Mucosa of stomach (tissue), 1 donor: ENCODE measurements around the gene SUSD3.
"Not testable (repeated sequence)": the region's sequence is repeated elsewhere in the genome, so short reads cannot be mapped to it uniquely, and the experiment has no call there.

Source experiments
- H3K27me3 ChIP-seq: one replicate; pipeline ENCODE4 v1.7.0; 2013; ENCODE audit warnings: mild to moderate bottlenecking, low read length; ENCODE audit not compliant: control insufficient read depth, insufficient read depth
- H3K36me3 ChIP-seq: one replicate; pipeline ENCODE4 v1.7.0; 2013; ENCODE audit warnings: low read length; ENCODE audit not compliant: control insufficient read depth, insufficient read depth
- H3K4me1 ChIP-seq: one replicate; pipeline ENCODE4 v1.7.0; 2013; ENCODE audit warnings: mild to moderate bottlenecking, low read length; ENCODE audit not compliant: control insufficient read depth, insufficient read depth
- H3K4me3 ChIP-seq: one replicate; pipeline ENCODE4 v1.7.0; 2013; ENCODE audit warnings: low read length
- H3K9ac ChIP-seq: one replicate; pipeline ENCODE4 v1.7.0; 2013; ENCODE audit warnings: mild to moderate bottlenecking, low read length, moderate library complexity
- H3K9me3 ChIP-seq: one replicate; pipeline ENCODE4 v1.7.0; 2013; ENCODE audit warnings: mild to moderate bottlenecking, low read length, moderate library complexity; ENCODE audit not compliant: control insufficient read depth
- donor health status: Pancreatic carcinoma.

Gene SUSD3

DNA sequence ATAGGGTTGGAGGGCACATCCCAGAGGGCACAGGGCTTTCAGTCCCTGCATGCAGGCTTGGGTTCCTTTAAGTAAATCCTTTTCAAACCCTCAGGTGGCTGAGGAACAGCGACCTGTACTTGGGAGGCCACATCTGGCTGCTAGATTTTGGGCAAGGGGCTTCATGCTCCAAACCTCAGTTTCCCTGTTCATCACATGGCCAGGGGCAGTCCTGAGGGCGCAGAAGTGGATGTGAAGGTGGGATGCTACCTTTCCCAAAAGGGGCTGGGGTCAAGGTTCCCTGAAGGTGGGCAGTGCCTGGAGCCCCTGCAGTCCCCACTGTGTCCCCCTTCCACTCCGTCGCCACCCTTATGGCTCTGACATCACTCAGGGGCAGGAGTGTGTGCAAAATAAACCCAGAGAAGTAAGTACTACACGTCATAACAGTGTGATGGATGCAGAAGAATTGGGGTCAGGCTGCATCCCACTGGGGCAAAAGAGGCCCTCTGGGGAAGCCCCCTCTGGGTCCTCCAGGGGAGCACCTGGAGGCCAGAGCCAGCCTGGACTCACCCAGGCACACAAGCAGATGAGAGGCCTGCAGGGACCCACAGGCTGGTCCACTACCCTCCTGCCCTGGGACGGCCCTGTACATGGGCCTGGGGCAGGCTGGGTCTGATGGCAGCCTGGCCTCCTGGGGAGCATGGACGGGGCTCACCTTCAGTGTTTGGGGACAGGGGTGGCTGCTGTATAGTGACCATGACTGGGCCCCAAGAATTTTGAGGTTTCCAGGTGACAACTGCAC is 35.6 kb downstream of the SUSD3 start:
- H3K27me3 ChIP-seq, result no peaks in the 10 kb centered on the region
- no peak overlapping the region for H3K4me3 ChIP-seq
- H3K36me3 ChIP-seq, result no peaks in the 10 kb centered on the region
- H3K9ac ChIP-seq, result no peak overlapping the region
- peaks cover 46% of the 10 kb centered on the region for H3K4me1 ChIP-seq
- no peaks in the 10 kb centered on the region for H3K9me3 ChIP-seq

DNA sequence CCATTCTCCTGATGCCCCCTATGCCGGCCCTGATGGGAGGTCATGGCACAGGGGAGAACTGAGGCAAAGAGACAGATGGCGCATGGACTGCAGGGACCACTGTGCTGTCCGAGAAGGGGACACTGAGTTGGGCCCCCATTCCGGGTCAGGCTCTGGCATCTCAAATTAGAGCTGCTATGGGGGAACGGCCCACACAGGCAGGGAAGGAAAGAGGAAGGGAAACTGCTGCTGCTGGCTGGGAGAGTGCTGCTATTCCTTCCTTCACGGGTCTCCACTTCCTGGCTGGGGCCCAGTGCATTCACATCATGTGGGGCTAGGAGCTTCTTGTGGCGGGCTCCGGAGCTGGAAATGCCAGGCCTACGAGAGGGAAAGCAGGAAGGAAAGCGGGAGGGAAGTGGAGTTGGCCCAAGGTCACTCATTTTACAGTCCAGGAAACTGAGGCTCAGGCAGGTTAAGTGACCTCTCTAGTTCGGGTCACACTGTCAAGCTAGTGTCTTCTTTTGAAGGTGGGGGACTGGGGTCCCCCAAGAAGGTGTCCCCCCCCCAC is 36.2 kb downstream of the SUSD3 start:
- H3K4me3 ChIP-seq, result peak overlapping the region; percentile 15

GRCh38 chr9:93095205-93096130 is 37.0 kb downstream of the SUSD3 start:
- Histone ChIP-seq H3K9me3 (no peaks in the 10 kb centered on the region), H3K4me1 (peaks cover 52% of the 10 kb centered on the region), H3K9ac (peak overlapping the region; percentile 67), H3K4me3 (peak overlapping the region; percentile 15), H3K36me3 (no peaks in the 10 kb centered on the region), H3K27me3 (no peaks in the 10 kb centered on the region)

More for the DNA sequence above, 36.2 kb downstream of the SUSD3 start:
- peak overlapping the region; percentile 67 for H3K9ac ChIP-seq
- H3K4me1 ChIP-seq, result peaks cover 52% of the 10 kb centered on the region
- H3K27me3 ChIP-seq, result no peaks in the 10 kb centered on the region
- no peaks in the 10 kb centered on the region for H3K36me3 ChIP-seq
- no peaks in the 10 kb centered on the region for H3K9me3 ChIP-seq

GRCh38 chr9:93096131-93096802 is 37.8 kb downstream of the SUSD3 start, which contains the start of gene CARD19:
Gene CARD19, plus strand, starts transcription at chr9:93096217. Its CDS starts 129 bp downstream, at chr9:93096346.
- Histone ChIP-seq H3K9me3 (no peaks in the 10 kb centered on the region), H3K4me1 (peaks cover 52% of the 10 kb centered on the region), H3K27me3 (no peaks in the 10 kb centered on the region), H3K4me3 (peak within 1 kb of the TSS; percentile 74), H3K9ac (peak within 1 kb of the TSS; percentile 79), H3K36me3 (no peaks in the 10 kb centered on the region)

- Histone ChIP-seq H3K4me1 (peaks cover 52% of the 10 kb centered on the region), H3K4me3 (peak overlapping the region; percentile 74), H3K27me3 (no peaks in the 10 kb centered on the region), H3K9ac (peak overlapping the region; percentile 79), H3K9me3 (no peaks in the 10 kb centered on the region), H3K36me3 (no peaks in the 10 kb centered on the region)
Observed at GRCh38 chr9:93096811-93097382, 38.4 kb downstream of the SUSD3 start.

- H3K36me3 ChIP-seq, result no peaks in the 10 kb centered on the region
- H3K9ac ChIP-seq, result peak overlapping the region; percentile 79
- no peaks in the 10 kb centered on the region for H3K9me3 ChIP-seq
- H3K27me3 ChIP-seq, result no peaks in the 10 kb centered on the region
- peaks cover 52% of the 10 kb centered on the region for H3K4me1 ChIP-seq
- H3K4me3 ChIP-seq, result peak overlapping the region; percentile 74
Observed at GRCh38 chr9:93097511-93098201, 39.2 kb downstream of the SUSD3 start.

DNA sequence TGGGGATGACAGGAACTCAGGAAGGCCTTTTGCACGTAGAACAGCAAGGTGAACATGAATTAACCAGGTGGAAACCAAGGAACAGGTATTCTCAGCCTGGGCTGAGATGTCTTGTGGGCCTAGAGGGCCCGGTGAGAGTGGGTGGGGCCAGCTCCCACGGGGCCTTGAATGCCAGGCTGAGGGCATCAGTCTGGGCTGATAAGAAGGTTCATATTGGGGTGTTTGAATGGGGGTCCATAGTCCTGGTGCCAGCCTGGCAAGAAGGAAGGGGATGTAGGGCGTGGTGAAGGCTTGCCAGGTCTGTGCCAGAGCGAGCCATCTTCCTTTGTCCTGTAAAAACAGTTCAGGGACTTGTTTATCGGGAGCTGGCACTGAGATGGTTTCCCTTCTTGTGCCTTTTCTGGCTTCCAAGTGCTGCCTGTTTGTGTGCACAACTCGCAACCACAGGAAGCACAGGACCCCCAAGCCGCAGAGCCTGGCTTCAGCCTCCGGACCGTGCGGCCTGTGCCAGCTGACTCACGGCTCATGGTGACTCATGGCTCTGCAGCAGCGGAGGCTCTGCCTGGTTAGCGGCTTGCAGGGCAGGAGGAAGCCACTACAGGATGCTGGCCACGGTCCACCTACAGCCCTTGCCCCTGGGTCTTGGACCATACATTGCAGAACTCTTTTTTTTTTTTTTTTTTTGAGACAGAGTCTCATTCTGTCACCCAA is 39.9 kb downstream of the SUSD3 start:
- H3K4me1 ChIP-seq, result peaks cover 47% of the 10 kb centered on the region
- no peaks in the 10 kb centered on the region for H3K9me3 ChIP-seq
- no peak overlapping the region for H3K9ac ChIP-seq
- no peak overlapping the region for H3K4me3 ChIP-seq
- H3K27me3 ChIP-seq, result no peaks in the 10 kb centered on the region
- no peaks in the 10 kb centered on the region for H3K36me3 ChIP-seq

- Histone ChIP-seq H3K9me3 (no peaks in the 10 kb centered on the region), H3K4me3 (no peak overlapping the region), H3K27me3 (no peaks in the 10 kb centered on the region), H3K36me3 (no peaks in the 10 kb centered on the region), H3K9ac (no peak overlapping the region), H3K4me1 (peaks cover 36% of the 10 kb centered on the region)
Observed at GRCh38 chr9:93099551-93100275, 41.2 kb downstream of the SUSD3 start.

DNA sequence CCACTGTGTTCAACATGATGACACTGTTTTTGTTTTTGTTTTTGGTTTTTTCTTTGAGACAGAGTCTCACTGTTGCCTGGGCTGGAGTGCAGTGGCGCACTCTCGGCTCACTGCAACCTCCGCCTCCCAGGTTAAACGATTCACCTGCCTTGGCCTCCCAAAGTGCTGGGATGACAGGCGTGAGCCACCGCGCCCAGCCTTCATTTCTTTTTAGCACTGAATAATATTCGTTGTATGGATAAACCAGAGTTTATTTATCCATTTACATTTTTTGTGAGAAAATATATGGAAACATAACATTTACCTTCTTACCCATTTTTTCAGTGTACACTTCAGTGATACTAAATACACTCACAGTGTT is 41.8 kb downstream of the SUSD3 start:
- Histone ChIP-seq H3K9ac (no peak overlapping the region), H3K27me3 (no peaks in the 10 kb centered on the region), H3K4me1 (peaks cover 31% of the 10 kb centered on the region), H3K9me3 (no peaks in the 10 kb centered on the region), H3K4me3 (no peak overlapping the region), H3K36me3 (no peaks in the 10 kb centered on the region)

GRCh38 chr9:93101086-93101485 is 42.6 kb downstream of the SUSD3 start:
- not testable (repeated sequence) for H3K27me3 ChIP-seq, H3K9ac ChIP-seq, H3K9me3 ChIP-seq, H3K4me3 ChIP-seq, H3K36me3 ChIP-seq
- H3K4me1 ChIP-seq, result peaks cover 31% of the 10 kb centered on the region
